ENCODE measurements around the gene BACE1. TPM values are rescaled to one million over a fixed set of nuclear protein-coding genes. Genes with fewer than 3 reads are reported as not detected.

BACE1 gene
- total and polyA plus RNA-seq, 11 donors, result 3.8 to 21.4 (median 14.6) TPM

- no peak for DNase-seq
- Histone ChIP-seq H3K9me3 (no peaks in the 10 kb centered on the region), H3K27ac (no peak overlapping the region), H3K4me3 (no peak overlapping the region), H3K4me1 (no peaks in the 10 kb centered on the region), H3K36me3 (peaks cover 0 to 91% (median 51%) of the 10 kb centered on the region in 9 donors), H3K27me3 (no peaks in the 10 kb centered on the region)
- TF ChIP-seq CTCF (IDR thresholded peaks at IDR 0.05), result no peak
- no peak for TF ChIP-seq POLR2A (IDR thresholded peaks at IDR 0.05)
- WGBS, 4 donors, result 91 to 98% (median 96%) methylated on average over 2 of the region's 2 CpGs
- no peak for ATAC-seq
- intact Hi-C loops (cut with DNase I), result no loop called here
Observed at GRCh38 chr11:117258576-117258975, 57.5 kb downstream of the BACE1 start.

- Histone ChIP-seq H3K4me1 (no peaks in the 10 kb centered on the region), H3K4me3 (no peak overlapping the region), H3K36me3 (peaks cover 0 to 94% (median 57%) of the 10 kb centered on the region in 9 donors), H3K27ac (no peak overlapping the region), H3K9me3 (no peaks in the 10 kb centered on the region), H3K27me3 (no peaks in the 10 kb centered on the region)
- TF ChIP-seq CTCF (IDR thresholded peaks at IDR 0.05), result no peak
- 39 to 71% (median 60%) methylated on average over 2 of the region's 2 CpGs for whole genome bisulfite sequencing, 4 donors
- intact Hi-C loops (cut with DNase I), result no loop called here
- DNase-seq (no peak), ATAC-seq (no peak)
Observed at GRCh38 chr11:117256573-117256972, 59.5 kb downstream of the BACE1 start.

- Histone ChIP-seq H3K27ac (no peak overlapping the region), H3K27me3 (no peaks in the 10 kb centered on the region), H3K9me3 (no peaks in the 10 kb centered on the region), H3K4me1 (no peaks in the 10 kb centered on the region), H3K4me3 (no peak overlapping the region), H3K36me3 (peaks cover 0 to 89% (median 51%) of the 10 kb centered on the region in 9 donors)
- intact Hi-C loops (cut with DNase I), result no loop called here
- DNase-seq (no peak), ATAC-seq (no peak)
- WGBS, 4 donors, result 85 to 88% (median 87%) methylated on average over 3 of the region's 3 CpGs
- TF ChIP-seq POLR2A (IDR thresholded peaks at IDR 0.05) (no peak), CTCF (IDR thresholded peaks at IDR 0.05) (no peak)
Observed at GRCh38 chr11:117255966-117256365, 60.1 kb downstream of the BACE1 start.

GRCh38 chr11:117251506-117251905 is 64.5 kb downstream of the BACE1 start:
- intact Hi-C loops (cut with DNase I), result no loop called here
- no peak for TF ChIP-seq POLR2A (IDR thresholded peaks at IDR 0.05)
- TF ChIP-seq CTCF (IDR thresholded peaks at IDR 0.05), result no peak
- Histone ChIP-seq H3K9me3 (no peaks in the 10 kb centered on the region), H3K27ac (no peak overlapping the region), H3K27me3 (no peaks in the 10 kb centered on the region), H3K4me3 (no peak overlapping the region), H3K36me3 (peaks cover 0 to 87% (median 74%) of the 10 kb centered on the region in 9 donors), H3K4me1 (no peaks in the 10 kb centered on the region)
- ATAC-seq (no peak), DNase-seq (no peak)
- 91 to 97% (median 94%) methylated on average over 10 of the region's 10 CpGs for WGBS, 4 donors
